Cardiac muscle cell (in vitro differentiated cells and primary cell): ENCODE measurements around the gene PRPF38B. TPM values are rescaled to one million over a fixed set of nuclear protein-coding genes. Genes with fewer than 3 reads are reported as not detected.
"Not testable (repeated sequence)": the region's sequence is repeated elsewhere in the genome, so short reads cannot be mapped to it uniquely, and the experiment has no call there.

ENCODE experiments used
- DNase-seq, 2 donors: peaks; one replicate each; pipeline versions ENCODE4 v3.0.0 to v3.0.0-alpha.2; 2010 to 2017; ENCODE audit warnings: low read depth in 1 of 2, low spot score in 1 of 2
- H3K27ac ChIP-seq: fragments of 200-600 bp; sonication (generic); 2 replicates; pipeline ENCODE4 v1.5.1; 2016
- H3K27me3 ChIP-seq: fragments of 200-600 bp; sonication (generic); 2 replicates; pipeline ENCODE4 v1.6.0; 2016; ENCODE audit warnings: control low read depth
- H3K36me3 ChIP-seq: fragments of 200-600 bp; sonication (generic); 2 replicates; pipeline ENCODE4 v1.5.1; 2016; ENCODE audit warnings: control low read depth
- H3K4me1 ChIP-seq: fragments of 200-600 bp; sonication (generic); 2 replicates; pipeline ENCODE4 v1.8.1; 2017; ENCODE audit warnings: low read depth, mild to moderate bottlenecking, mixed run types
- H3K4me3 ChIP-seq: fragments of 200-600 bp; sonication (generic); 2 replicates; pipeline ENCODE4 v1.5.1; 2016; ENCODE audit warnings: mild to moderate bottlenecking
- H3K9me3 ChIP-seq: fragments of 200-600 bp; sonication (generic); 2 replicates; pipeline ENCODE4 v1.5.1; 2017; ENCODE audit warnings: low read depth, mild to moderate bottlenecking, control low read depth
- CTCF ChIP-seq: IDR thresholded peaks from 2 replicates; pipeline ENCODE4 v1.5.1; 2012; ENCODE audit warnings: low read depth, mild to moderate bottlenecking, low read length
- polyA plus RNA-seq: library from polyadenylated mRNA; unstranded; fragments of >200 nt; fragmentation: Nextera tagmentation; extraction: Ambion mirVana; gene quantifications from 2 replicates; pipeline ENCODE4 v1.2.1, GENCODE V29; 2016
- total RNA-seq: library from RNA; depleted of rRNA; stranded (reverse); fragments of >200 nt; gene quantifications from 2 replicates; pipeline ENCODE4 v1.2.3, GENCODE V29; 2016

The PRPF38B gene
- total and polyA plus RNA-seq, 2 experiments from 2014 or later: 24.2 to 35.0 TPM

DNA sequence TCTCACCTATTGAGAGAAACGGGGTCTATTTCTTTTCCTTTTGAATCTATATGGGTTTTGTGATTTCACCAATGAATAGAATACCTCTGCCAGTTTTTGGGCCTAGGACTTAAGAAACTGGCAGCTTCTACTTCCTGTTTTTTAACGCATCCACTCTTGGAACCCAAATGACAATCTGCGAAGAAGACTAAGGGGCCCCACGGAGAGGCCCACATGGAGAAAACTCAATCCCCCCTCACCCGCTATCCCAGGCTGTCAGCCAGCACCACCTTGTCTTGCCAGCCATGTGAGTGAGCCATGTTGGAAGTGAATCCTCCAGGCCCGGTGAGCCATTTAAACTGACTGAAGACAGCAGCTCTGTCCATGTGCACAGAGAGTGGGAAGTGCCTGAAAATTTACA, 27.6 kb upstream of the PRPF38B start:
- Histone ChIP-seq H3K27ac (no peak overlapping the region), H3K9me3 (no peaks in the 10 kb centered on the region), H3K4me1 (no peaks in the 10 kb centered on the region), H3K27me3 (peaks cover 25% of the 10 kb centered on the region), H3K36me3 (no peaks in the 10 kb centered on the region), H3K4me3 (no peak overlapping the region)
- no peak for DNase-seq
- no peak for TF ChIP-seq CTCF

- H3K27ac ChIP-seq: no peak overlapping the region
- H3K9me3 ChIP-seq: no peaks in the 10 kb centered on the region
- H3K27me3 ChIP-seq: peaks cover 25% of the 10 kb centered on the region
- no peak overlapping the region for H3K4me3 ChIP-seq
- no peaks in the 10 kb centered on the region for H3K4me1 ChIP-seq
- DNase-seq: no peak
- H3K36me3 ChIP-seq: no peaks in the 10 kb centered on the region
- TF ChIP-seq CTCF: no peak
Measured at GRCh38 chr1:108665067-108665466, 27.0 kb upstream of the PRPF38B start.

DNA sequence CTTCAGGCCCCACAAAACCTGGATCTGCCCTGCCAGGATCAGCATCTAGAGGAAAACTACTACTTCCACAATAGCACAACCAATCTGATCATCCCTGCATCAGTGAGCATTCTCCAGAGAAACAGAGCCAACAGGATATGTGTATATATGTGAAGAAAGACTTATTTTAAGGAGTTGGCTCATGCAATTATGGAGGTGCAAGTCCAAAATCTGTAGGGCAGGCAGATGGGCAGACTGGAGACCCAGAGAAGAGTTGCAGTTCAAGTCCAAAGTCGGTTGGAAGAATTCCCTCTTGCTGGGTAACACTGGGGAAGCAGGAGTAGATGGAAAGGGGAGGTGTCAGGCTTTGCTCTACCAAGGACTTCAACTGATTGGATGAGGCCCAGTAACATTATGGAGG, 26.3 kb upstream of the PRPF38B start:
- Histone ChIP-seq H3K4me3 (no peak overlapping the region), H3K36me3 (no peaks in the 10 kb centered on the region), H3K27ac (no peak overlapping the region), H3K9me3 (no peaks in the 10 kb centered on the region), H3K27me3 (peaks cover 21% of the 10 kb centered on the region), H3K4me1 (no peaks in the 10 kb centered on the region)
- TF ChIP-seq CTCF: no peak
- DNase-seq: no peak

GRCh38 chr1:108667422-108667821, 24.7 kb upstream of the PRPF38B start:
- not testable (repeated sequence) for H3K27me3 ChIP-seq, H3K4me3 ChIP-seq, H3K4me1 ChIP-seq, H3K36me3 ChIP-seq, H3K9me3 ChIP-seq, H3K27ac ChIP-seq, DNase-seq

DNA sequence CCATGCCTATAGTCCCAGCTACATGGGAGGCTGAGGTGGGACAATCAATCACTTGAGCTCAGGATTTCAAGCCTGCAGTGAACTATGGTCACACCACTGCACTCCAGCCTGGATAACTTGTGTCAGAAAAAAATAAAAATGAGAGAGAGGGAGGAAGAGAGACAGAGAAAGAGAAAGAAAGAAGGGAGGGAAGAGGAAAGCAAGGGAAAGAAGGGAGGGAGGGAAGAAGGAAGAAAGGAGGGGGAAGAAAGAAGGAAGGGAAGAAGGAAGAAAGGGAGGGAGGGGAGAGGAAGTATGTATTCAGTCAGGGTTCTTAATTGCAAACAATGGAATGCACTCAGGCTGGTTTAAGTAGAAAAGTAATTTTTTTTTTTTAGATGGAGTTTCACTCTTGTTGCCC, 23.3 kb upstream of the PRPF38B start:
- Histone ChIP-seq H3K36me3 (no peaks in the 10 kb centered on the region), H3K4me1 (no peaks in the 10 kb centered on the region), H3K27ac (no peak overlapping the region), H3K27me3 (no peaks in the 10 kb centered on the region), H3K9me3 (no peaks in the 10 kb centered on the region), H3K4me3 (no peak overlapping the region)
- DNase-seq: no peak
- TF ChIP-seq CTCF: no peak

DNA sequence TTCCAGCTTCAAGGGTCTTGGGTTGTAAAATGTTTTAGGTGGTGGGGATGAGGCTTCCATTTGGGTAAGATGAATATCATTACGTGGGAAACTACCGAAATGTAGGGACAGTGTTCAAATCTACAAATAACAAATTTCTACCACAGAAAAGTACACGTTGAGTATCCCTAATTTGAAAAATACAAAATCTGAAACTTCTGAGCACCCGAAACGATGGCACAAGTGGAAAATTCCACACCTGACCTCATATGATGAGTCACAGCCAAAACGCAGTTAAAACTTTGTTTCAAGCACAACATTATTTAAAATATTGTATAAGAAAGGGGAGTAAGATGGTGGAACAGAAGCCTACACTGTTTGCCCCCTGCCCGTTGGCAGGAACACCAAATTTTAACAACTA, 22.4 kb upstream of the PRPF38B start:
- Histone ChIP-seq H3K4me1 (no peaks in the 10 kb centered on the region), H3K9me3 (no peaks in the 10 kb centered on the region), H3K27ac (no peak overlapping the region), H3K27me3 (no peaks in the 10 kb centered on the region), H3K36me3 (no peaks in the 10 kb centered on the region), H3K4me3 (no peak overlapping the region)
- no peak for DNase-seq
- TF ChIP-seq CTCF: no peak
